HepG2 (cell line): ENCODE measurements around the gene CFAP300. TPM values are rescaled to one million over a fixed set of nuclear protein-coding genes. Genes with fewer than 3 reads are reported as not detected.

Experiments used
- ATAC-seq: fragments of 200-7000 bp; cut with Tn5 transposase; 3 replicates; pipeline ENCODE4 v1.9.1; 2020; ENCODE audit warnings: mild to moderate bottlenecking, moderate library complexity
- BruUV-seq: library from RNA; stranded (reverse); fragments of 400-500 nt; replicated peaks from 2 replicates; lab custom pipeline; 2021; lab: Mats Ljungman, UMichigan
- CTCF ChIA-PET: fragments of 300-600 bp; formaldehyde crosslinking; extraction: SDS; loops from one replicate; lab custom pipeline; 2021; ENCODE audit warnings: low total read pairs, inconsistent platforms, low intra/inter-chr PET ratio; lab: Yijun Ruan, JAX
- POLR2A ChIA-PET: fragments of 350-600 bp; sonication (Branson Sonifier 250); formaldehyde crosslinking; loops from one replicate; lab custom pipeline; 2020; ENCODE audit warnings: antibody characterized with exemption, inconsistent platforms; lab: Yijun Ruan, JAX
- DNase-seq: peaks from one replicate; pipeline ENCODE4 v3.0.0-alpha.2; 2015; ENCODE audit warnings: low spot score
- FAIRE-seq: peaks from 3 replicates; lab custom pipeline; 2011; peaks lifted over from hg19 to GRCh38; lab: Jason Lieb, UNC
- H2AFZ ChIP-seq: one replicate; pipeline ENCODE4 v1.6.1; 2011; ENCODE audit warnings: low read length, inconsistent platforms
- H3K27ac ChIP-seq: fragments of 300-600 bp; 3 replicates; pipeline ENCODE4 v1.8.0; 2011; ENCODE audit warnings: mixed run types, mild to moderate bottlenecking, mixed read lengths, low read length, inconsistent platforms; ENCODE audit not compliant: insufficient read depth; ENCODE audit errors: extremely low read length
- H3K27me3 ChIP-seq, 2 experiments: fragments of 200-600 bp in 1 of 2; 2 replicates in 1 of 2; 3 replicates in 1 of 2; pipeline versions ENCODE4 v1.6.0 to v1.8.0; 2011; ENCODE audit warnings: low read length in 2 of 2, mild to moderate bottlenecking in 2 of 2, moderate library complexity in 2 of 2, inconsistent platforms in 1 of 2; ENCODE audit not compliant: insufficient read depth in 2 of 2, control insufficient read depth in 1 of 2
- H3K36me3 ChIP-seq, 2 experiments: fragments of 200-600 bp in 1 of 2; replicated peaks in 1 of 2; 2 replicates in 1 of 2; 3 replicates in 1 of 2; pipeline versions ENCODE4 v1.5.1 to v1.8.0; 2011; ENCODE audit warnings: low read length in 2 of 2, inconsistent platforms in 1 of 2; ENCODE audit not compliant: insufficient read depth in 2 of 2, control insufficient read depth in 1 of 2
- H3K4me1 ChIP-seq: 2 replicates; pipeline ENCODE4 v1.5.1; 2012; ENCODE audit warnings: low read length, inconsistent platforms; ENCODE audit not compliant: insufficient read depth
- H3K4me2 ChIP-seq: 2 replicates; pipeline ENCODE4 v1.6.0; 2011; ENCODE audit warnings: low read depth, low read length, inconsistent platforms
- H3K4me3 ChIP-seq, 3 experiments: fragments of 200-600 bp in 1 of 3; sonication (generic), shearing (Covaris generic) in 1 of 3; replicated peaks in 1 of 3; 2 replicates each; pipeline ENCODE4 v1.5.1; 2011 to 2016; ENCODE audit warnings: low read length in 3 of 3, inconsistent platforms in 2 of 3, low read depth in 2 of 3, mild to moderate bottlenecking in 2 of 3, control low read depth in 1 of 3, mixed read lengths in 1 of 3; ENCODE audit not compliant: insufficient read depth in 1 of 3
- H3K79me2 ChIP-seq: one replicate; pipeline ENCODE4 v1.6.1; 2011; ENCODE audit warnings: low read length, inconsistent platforms; ENCODE audit not compliant: insufficient read depth
- H3K9ac ChIP-seq: 2 replicates; pipeline ENCODE4 v1.6.0; 2011; ENCODE audit warnings: mild to moderate bottlenecking, low read depth, low read length, inconsistent platforms; ENCODE audit not compliant: insufficient read depth
- H3K9me3 ChIP-seq: 2 replicates; pipeline ENCODE4 v1.5.1; 2012; ENCODE audit warnings: mild to moderate bottlenecking, low read length
- H4K20me1 ChIP-seq: 2 replicates; pipeline ENCODE4 v1.6.0; 2011; ENCODE audit warnings: inconsistent platforms, mild to moderate bottlenecking, low read length, moderate library complexity; ENCODE audit not compliant: insufficient read depth
- ADNP ChIP-seq: sonication (generic); formaldehyde crosslinking; IDR thresholded peaks from 2 replicates; pipeline ENCODE4 v1.4.0; 2020; ENCODE audit warnings: missing genetic modification reagents
- BCL3 ChIP-seq: sonication (generic); formaldehyde crosslinking; IDR thresholded peaks from 2 replicates; pipeline ENCODE4 v1.5.1; 2020; ENCODE audit warnings: mild to moderate bottlenecking, missing genetic modification reagents, moderate library complexity
- IKZF5 ChIP-seq: IDR thresholded peaks from 2 replicates; pipeline ENCODE4 v1.6.1; 2018; ENCODE audit warnings: missing genetic modification reagents, mild to moderate bottlenecking, missing compliant biosample characterization
- NCOA5 ChIP-seq: sonication (generic); formaldehyde crosslinking; IDR thresholded peaks from 2 replicates; pipeline ENCODE4 v1.4.0; 2020; ENCODE audit warnings: missing genetic modification reagents
- PATZ1 ChIP-seq: sonication (generic); formaldehyde crosslinking; IDR thresholded peaks from 2 replicates; pipeline ENCODE4 v1.4.0; 2020; ENCODE audit warnings: missing genetic modification reagents
- SIN3A ChIP-seq: IDR thresholded peaks from 2 replicates; pipeline ENCODE4 v1.6.1; 2011; ENCODE audit warnings: low read depth, mild to moderate bottlenecking, control low read depth, low read length, borderline replicate concordance
- ZNF326 ChIP-seq: sonication (generic); formaldehyde crosslinking; IDR thresholded peaks from 2 replicates; pipeline ENCODE4 v1.4.0; 2020; ENCODE audit warnings: missing genetic modification reagents, borderline replicate concordance
- ZNF577 ChIP-seq: sonication (generic); formaldehyde crosslinking; IDR thresholded peaks from 2 replicates; pipeline ENCODE4 v1.4.0; 2020; ENCODE audit warnings: mild to moderate bottlenecking, low read depth, missing genetic modification reagents, borderline replicate concordance
- ZNF646 ChIP-seq: sonication (generic); formaldehyde crosslinking; IDR thresholded peaks from 2 replicates; pipeline ENCODE4 v1.9.0; 2021; ENCODE audit warnings: mild to moderate bottlenecking, missing genetic modification reagents
- ZNF816 ChIP-seq: sonication (generic); formaldehyde crosslinking; IDR thresholded peaks from 2 replicates; pipeline ENCODE4 v1.8.0; 2022; ENCODE audit warnings: missing genetic modification reagents, mild to moderate bottlenecking, borderline replicate concordance
- WGBS: methylation state at CpG from one replicate; pipeline ENCODE4 v1.1.6; 2017; ENCODE audit warnings: low lambda C conversion rate; 5-methylcytosine and 5-hydroxymethylcytosine counted together
- in situ Hi-C: cut with HindIII; loops from 2 replicates; pipeline ENCODE4 v1.10.0; 2017; ENCODE audit warnings: low pct_unique_long_range_greater_than_20kb; ENCODE audit not compliant: extremely low pct_ligation_motif_present
- intact Hi-C: fragments of 100-400 bp; cut with micrococcal nuclease; formaldehyde crosslinking; loops from one replicate; pipeline ENCODE4 v1.10.0; 2022; ENCODE audit not compliant: unreplicated experiment
- polyA plus RNA-seq, 8 experiments: library from polyadenylated mRNA; depleted of rRNA in 3 of 8; stranded (reverse) in 7 of 8; unstranded in 1 of 8; fragments of >200 nt; fragmentation: Illumina TruSeq in 4 of 8; extraction: Trizol in 4 of 8; gene quantifications; 2 replicates each; pipeline versions ENCODE4 v1.2.1 to v1.2.3, GENCODE V29; 2011 to 2016; ENCODE audit warnings: low read depth in 4 of 8, missing spikeins in 1 of 8, mixed read lengths in 1 of 8; ENCODE audit not compliant: insufficient read depth in 1 of 8
- total RNA-seq, 5 experiments: library from RNA; depleted of rRNA; stranded (reverse); fragments of >200 nt; fragmentation: Illumina TruSeq; extraction: Trizol; gene quantifications; 2 replicates each; pipeline ENCODE4 v1.2.3, GENCODE V29; 2016; ENCODE audit warnings: low read depth in 1 of 5

The CFAP300 gene
- total and polyA plus RNA-seq, 2 of the 13 experiments (the other 11 are each of a cell fraction or from before 2014, with no cell fraction given), result not detected

- TSS peak; percentile 46 for BruUV-seq
- FAIRE-seq (no peak), DNase-seq (peak; percentile 94), ATAC-seq (peak; percentile 73)
- ChIA-PET CTCF (no interaction called here), POLR2A (interaction anchor here (0.6 to 0.9 kb wide), 6 partner anchors 43 to 168 kb away, joined by 3 to 5 read pairs (median 3); no protein-coding TSS in a partner anchor)
- Histone ChIP-seq H3K4me3 (peak overlapping the region; percentile 88 to 97 (median 93)), H3K79me2 (peaks cover 59% of the 10 kb centered on the region), H2AFZ (no peak overlapping the region), H3K27ac (peak overlapping the region; percentile 98), H3K4me1 (peaks cover 42% of the 10 kb centered on the region), H3K4me2 (peak overlapping the region; percentile 91), H4K20me1 (no peaks in the 10 kb centered on the region), H3K27me3 (no peaks in the 10 kb centered on the region; a peak in 1 of 5 replicates), H3K36me3 (no peaks in the 10 kb centered on the region), H3K9me3 (no peaks in the 10 kb centered on the region), H3K9ac (peak overlapping the region; percentile 97)
- in situ Hi-C loops, result no loop called here
- intact Hi-C loops, result loop anchor here (1.0 to 10.0 kb wide), 8 partner anchors 25 to 494 kb away; partner anchors contain the start of genes ANGPTL5 and CEP126
- 3% methylated on average over 9 of the region's 61 CpGs for WGBS
- TF ChIP-seq SIN3A (peak; percentile 15; the same call in 1 of the 2 replicates), ZNF646 (CRISPR knock-in tag) (no peak; the same call in 1 of the 2 replicates), ZNF577 (CRISPR knock-in tag) (no peak), PATZ1 (CRISPR knock-in tag) (peak; percentile 98), IKZF5 (CRISPR knock-in tag) (no peak; the same call in 1 of the 2 replicates), BCL3 (CRISPR knock-in tag) (peak; percentile 10; the same call in 1 of the 2 replicates), NCOA5 (CRISPR knock-in tag) (no peak), ZNF816 (CRISPR knock-in tag) (no peak), ZNF326 (CRISPR knock-in tag) (no peak), ADNP (CRISPR knock-in tag) (no peak)
These were observed 64.0 kb downstream of the CFAP300 start for GRCh38 chr11:102111011-102111786.
